ENCODE measurements around the gene DENND6B.
"Not testable (repeated sequence)": the region's sequence is repeated elsewhere in the genome, so short reads cannot be mapped to it uniquely, and the experiment has no call there.

DENND6B gene

GRCh38 chr22:50284479-50284878 lies 42.3 kb downstream of the DENND6B start:
- DNase-seq, result no peak

DNA sequence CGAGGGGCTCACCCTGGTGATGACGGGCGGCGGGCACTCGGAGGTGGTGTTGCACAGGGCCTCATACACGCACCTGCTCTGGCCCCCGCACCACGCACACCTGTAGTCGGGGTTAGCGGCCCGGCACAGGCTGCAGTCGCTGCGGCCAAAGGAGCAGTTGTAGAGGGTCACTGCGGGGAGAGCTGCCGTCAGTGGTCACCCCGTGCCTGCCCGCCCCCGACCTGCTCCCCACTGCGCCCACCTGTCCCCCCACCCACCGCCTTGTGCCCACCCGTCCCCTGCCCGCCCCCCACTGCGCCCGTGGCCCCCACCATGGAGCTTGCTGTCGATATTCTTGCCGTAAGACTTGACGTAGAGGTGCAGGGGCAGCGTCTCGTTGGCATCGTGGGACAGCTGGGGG lies 43.0 kb downstream of the DENND6B start:
- no peak for DNase-seq

DNA sequence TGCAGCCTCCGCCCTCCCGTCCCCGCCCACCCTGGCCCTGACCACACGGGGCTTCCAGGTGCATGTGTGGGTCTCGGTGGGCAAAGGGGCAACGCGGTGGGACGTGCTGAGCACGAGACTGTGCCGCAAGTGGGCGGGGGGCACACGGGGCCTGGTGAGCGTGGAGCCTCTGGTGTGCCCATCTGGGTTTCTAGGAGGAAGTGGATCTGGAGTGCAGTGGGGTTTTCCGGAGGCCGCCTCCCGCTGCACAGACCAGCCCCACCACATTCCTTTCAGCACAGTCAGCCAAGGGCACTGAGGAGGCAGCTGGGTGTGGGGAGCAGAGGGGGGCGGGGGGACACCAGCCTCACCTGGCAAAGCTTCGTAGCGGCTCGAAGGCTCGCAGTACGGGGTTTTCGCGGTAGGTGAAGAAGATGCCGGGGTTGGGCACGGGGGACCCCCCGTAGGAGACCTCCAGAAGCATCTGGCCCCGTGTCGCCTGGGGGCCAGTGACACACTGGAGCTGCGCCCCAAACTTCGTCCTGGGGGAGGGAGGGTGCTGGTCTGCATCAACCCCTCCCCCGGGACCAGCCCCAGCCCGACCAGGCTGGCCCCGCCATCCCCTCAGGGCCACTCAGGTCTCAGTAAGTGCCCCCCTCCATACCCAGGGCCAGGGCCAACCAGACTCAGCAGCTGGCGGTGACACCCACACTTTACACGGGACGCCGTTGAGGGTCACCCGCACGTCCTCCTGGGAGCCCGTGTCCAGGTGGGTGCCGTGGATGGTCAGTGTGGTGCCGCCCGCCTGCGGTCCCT lies 44.3 kb downstream of the DENND6B start:
- peak; percentile 67 for DNase-seq

GRCh38 chr22:50281957-50282356 lies 44.9 kb downstream of the DENND6B start:
- DNase-seq, result no peak

DNA sequence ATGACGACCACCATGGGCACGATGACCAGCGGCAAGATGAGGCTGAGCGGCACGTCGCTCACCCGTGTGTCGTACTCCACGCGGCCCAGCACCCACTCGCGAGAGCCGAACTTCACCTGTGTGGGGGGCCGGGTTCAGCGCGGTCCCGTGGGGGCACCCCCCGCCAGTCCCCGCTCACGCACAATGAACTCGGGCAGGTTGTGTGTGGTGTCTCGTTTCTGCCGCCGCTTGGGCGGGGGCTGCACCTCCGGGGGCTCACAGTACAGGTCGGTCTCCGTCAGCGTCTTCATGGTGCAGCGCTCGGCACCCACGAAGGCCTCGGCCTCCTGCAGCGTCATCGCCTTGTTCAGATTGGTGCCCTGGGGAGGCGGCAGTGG lies 45.4 kb downstream of the DENND6B start:
- DNase-seq, result no peak

DNA sequence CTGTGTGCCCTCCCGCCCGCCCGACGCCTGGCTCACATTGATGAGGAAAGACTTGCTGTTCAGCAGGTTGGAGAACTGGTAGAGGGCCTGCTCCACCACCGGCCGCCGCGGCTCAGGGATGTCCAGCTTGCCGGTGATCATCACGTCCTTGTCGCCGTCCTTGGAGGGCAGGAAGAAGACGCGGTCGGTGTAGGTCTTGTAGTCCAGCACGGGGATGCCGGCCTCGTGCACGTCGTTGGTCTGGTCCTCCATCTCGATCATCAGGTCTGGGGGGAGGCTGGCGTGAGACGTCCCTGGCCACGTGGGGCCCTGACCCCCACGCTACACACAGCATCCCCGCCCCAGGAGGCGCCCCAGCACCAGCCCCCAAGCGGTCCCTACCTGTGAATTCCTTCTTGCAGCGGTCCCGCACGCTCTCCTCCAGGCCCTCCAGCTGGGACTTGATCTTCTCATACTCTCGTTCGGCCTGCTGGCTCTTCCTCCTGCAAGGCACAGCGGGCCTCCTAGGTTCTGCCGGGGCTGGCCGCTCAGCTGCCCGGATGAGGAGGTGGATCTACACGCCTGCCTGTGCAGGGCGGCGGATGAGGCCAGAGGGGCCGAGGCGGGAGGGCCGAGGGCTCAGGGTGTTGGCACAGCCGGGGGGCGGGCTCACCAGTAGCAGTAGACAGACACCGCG lies 46.0 kb downstream of the DENND6B start:
- no peak for DNase-seq

DNA sequence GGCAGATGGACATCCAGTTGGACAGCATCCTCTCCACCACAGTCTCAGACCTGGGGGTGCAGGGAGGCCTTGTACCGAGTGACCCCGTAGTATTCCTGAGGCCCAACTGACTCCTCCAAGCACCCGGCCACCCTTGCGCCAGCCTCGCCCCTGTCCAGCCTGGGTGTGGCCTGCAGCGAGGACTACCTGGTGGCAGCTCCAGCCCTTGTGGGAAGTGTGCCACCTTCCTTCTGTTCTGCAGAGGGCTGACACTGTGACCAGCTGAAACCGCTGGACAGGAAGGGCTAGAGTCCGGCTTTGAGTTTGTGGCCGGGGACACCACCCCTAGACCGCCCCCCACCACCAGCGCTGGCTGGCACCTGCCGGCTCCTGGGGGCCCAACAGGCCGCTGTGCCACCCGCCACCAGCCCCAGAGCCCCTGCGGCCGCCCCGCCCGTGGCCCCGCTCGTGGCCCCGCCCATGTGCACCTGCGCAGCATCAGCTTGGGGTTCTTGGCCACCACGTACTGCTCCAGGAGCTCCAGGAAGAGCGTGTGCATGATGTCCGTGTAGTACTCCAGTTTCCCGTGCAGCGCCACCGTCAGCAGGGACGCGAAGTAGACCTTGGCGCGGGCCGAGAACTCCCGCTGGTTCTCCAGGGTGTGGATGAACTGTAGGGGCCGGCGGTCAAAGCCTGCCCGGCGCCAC lies 46.6 kb downstream of the DENND6B start:
- DNase-seq, result no peak

DNA sequence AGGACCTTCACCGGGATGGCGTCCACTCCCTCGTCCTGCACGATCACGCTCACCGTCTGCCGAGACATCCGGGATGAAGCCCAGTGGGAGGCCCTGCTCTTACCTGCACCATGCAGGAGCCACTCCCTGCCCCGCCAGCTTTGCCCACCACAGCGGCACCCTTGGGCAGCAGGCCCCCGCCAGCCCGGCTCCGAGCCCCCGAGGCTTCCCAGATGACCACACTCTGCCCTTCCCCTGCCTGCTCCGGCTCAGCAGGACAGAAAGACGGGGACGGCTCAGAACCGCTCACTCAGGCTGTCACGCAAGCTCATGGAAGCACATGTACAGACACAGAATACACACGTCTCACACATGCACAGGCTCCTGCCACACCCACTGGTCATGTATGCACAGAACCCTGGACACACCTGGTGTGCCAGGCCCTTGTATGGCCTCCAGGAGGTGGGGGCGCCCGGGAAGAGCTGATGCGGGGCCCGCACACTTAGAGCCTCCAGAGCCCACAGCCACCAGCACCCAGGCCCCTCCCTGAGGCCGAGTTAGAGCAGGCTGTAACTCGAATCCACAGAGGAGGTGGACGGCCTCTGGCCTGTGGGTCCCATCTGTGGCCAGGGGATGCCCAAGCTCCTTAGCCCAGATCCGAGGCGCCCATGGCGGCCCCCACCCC lies 47.7 kb downstream of the DENND6B start:
- no peak for DNase-seq

GRCh38 chr22:50278461-50278860 lies 48.4 kb downstream of the DENND6B start:
- no peak for DNase-seq

- DNase-seq, result no peak
Observed at GRCh38 chr22:50277761-50278160, 49.1 kb downstream of the DENND6B start.

DNA sequence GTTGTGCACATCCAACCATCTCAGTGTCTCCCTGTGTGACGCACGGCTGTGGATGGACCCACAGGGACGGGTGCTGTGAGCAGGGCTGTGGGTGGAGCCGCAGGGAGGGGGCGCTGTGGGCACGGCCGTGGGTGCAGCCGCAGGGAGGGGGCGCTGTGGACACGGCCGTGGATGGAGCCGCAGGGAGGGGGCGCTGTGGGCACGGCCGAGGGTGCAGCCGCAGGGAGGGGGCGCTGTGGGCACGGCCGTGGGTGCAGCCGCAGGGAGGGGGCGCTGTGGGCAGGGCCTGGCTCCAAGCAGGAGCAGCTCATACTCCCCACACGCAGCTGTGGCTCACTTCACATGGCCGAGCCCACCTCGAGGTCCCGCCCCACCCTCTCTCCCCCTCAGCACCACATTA lies 50.7 kb downstream of the DENND6B start:
- peak; percentile 44 for DNase-seq

DNA sequence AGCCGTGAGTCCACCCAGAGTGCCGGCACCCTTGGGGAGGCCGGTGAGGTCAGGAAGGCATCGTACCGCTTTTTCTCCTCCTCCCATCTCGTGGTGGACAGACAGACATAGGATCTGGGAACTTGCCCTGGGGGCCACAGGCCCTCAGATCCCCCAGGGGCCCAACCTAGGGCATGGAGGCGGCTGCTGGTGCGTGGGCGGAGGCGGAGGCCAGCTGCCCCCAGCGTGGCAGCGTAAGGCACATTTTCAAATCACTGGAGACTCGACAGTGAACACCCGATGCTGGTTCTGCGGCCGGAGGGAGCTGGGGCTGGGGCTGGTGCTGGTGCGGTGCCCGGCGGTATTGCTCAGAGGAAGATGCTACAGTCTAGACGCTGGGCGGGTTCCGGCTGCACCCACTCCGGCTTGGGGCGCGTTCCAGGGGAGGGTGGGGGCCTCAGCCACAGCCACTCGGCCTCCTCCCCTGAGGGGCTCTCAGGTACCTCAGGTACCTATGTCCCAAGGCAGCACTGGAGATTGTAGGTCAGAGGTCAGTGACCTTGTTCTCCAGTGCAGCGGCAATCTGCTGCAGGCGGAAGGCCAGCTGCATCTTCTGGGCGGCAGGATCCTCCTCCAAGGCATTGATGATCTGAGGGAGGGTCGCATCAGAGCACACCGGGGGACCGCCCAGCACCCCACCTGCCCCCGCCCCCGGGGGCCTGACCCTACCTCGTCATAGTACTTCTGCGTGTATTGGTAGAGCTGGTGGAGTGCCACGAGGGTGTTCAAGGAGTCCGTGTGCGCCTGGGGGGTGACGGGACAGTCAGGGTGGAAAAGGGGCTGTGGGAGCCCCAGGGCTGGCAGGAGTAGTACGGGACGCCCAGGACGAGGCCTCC lies 51.4 kb downstream of the DENND6B start:
- no peak for DNase-seq

- no peak for DNase-seq
Observed at GRCh38 chr22:50274771-50275170, 52.0 kb downstream of the DENND6B start.

- DNase-seq, result peak; percentile 58
Observed at GRCh38 chr22:50274311-50274710, 52.5 kb downstream of the DENND6B start.

GRCh38 chr22:50273781-50274180 lies 53.0 kb downstream of the DENND6B start:
- DNase-seq, result not testable (repeated sequence)

DNA sequence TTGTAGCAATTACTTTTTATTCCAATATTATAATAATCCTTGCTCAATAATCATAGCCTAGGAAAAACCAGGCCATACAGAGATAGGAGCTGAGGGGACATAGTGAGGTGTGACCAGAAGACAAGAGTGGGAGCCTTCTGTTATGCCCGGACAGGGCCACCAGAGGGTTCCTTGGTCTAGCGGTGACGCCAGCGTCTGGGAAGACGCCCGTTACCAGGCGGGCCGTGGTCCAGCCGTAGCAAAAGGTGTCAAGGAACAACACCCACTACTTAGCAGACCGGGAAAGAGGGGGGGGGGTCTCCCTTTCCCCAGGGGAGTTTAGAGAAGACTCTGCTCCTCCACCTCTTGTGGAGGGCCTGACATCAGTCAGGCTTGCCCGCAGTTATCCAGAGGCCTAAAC lies 53.5 kb downstream of the DENND6B start:
- not testable (repeated sequence) for DNase-seq

DNA sequence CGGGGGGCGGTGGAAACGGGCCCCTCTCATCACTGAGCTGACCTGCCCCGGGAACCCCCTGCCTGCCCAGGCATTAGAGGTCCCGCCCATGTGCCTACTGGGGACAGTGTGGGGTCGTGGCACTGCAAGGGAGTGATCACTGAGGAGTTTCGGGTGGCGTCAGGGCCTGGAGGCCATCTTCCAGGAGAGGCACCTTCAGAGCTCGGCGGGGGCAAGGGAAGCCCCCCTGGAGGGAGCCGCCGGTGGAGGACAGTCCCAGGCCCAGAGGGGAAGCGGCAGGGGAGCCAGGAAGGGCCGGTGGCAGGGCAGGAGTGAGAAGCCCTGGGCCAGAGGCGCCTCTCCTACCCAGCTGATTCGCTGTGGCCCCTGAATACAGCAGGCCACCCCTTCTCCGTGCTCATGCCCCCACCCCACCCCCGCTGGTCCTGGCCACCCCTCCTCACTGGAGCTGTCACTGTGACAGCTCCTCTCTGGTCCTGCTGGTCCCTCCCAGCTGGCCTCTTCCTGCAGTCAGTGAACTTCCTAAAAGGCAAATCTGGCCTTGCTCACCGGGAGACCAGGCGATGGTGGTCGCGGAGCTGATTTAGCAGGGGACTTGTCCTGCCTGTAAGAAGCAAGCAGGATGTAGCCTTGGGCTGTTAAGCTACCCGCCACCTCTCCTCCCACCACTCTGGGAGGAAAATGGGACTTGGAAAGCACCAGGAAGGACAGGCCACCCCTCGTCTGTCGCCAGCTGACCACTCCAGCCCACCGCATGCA lies 54.6 kb downstream of the DENND6B start:
- DNase-seq, result no peak

GRCh38 chr22:50271519-50271970 lies 55.3 kb downstream of the DENND6B start:
- DNase-seq, result peak; percentile 55

DNA sequence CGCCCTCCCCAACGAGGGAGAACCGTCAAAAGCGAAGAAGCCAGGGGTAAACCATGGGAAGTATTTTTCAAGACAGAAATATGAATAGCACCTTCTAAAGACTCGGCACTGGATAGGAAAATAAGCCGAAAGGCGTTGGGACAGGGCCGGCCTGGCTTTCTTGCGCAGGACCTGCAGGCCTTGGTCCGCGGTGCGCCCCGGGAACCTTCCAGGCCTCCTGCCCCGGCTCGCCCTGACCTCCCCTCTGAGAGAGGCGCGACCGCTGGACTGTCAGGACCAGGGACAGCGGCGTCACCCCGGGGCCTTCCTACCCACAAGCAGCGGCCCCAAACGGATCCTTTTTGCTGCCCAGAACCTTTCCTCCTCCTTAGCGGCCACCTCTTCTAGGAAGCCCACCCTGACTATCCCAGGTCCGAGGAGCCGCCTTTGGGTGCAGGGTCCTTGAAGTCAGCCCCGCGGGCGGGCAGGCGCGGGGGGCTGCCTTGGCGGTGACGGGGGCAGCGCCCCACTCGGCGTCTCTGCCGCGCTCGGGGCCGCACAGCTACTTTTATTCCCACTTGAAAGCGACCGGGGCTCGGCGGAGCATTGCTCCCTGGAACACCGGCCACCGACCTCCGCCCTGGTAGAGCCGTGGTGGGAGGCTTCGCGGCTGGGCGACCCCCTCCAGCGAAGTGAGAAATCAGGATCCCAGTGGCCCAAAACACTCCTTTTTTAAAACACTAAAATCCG lies 56.0 kb downstream of the DENND6B start:
- peak; percentile 41 for DNase-seq

- DNase-seq, result peak; percentile 48
Observed at GRCh38 chr22:50269970-50270665, 56.7 kb downstream of the DENND6B start, which contains the start of gene MAPK11. MAPK11 (minus strand) TSS chr22:50270380; CDS start chr22:50270292, 88 bp downstream.

Measured in fibroblast of skin of right quadriceps (primary cell).